ENCODE measurements around the gene EML5. TPM values are rescaled to one million over a fixed set of nuclear protein-coding genes. Genes with fewer than 3 reads are reported as not detected.
A peak's percentile ranks its signal among the peaks of the same experiment; 100 is the strongest.

The EML5 gene
- total RNA-seq, 6 experiments from 2014 or later, result 8.7 to 15.7 (median 14.7) TPM

DNA sequence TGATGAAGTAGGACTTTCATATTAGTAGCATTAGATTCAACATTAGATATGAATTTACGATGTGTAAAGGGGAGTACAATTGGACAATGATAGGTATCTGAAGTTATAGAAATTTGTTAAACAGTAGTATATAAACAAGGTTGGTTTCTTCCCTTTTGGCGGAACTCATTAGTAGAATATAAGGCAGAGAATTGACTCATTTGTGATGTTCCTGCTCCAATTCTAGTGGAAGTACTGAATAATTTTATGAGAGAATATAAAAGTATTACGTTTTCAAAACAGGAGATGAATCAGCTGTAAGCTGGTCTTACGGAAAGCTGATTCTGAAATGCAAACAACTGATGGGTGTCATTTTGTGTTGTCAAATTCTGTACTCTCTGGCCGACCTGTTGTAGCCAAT is 216.5 kb downstream of the EML5 start:
- peaks cover 46% of the 10 kb centered on the region for H3K36me3 Mint-ChIP-seq (ENCODE audit: low read depth)
- TF ChIP-seq, protein P1, sequence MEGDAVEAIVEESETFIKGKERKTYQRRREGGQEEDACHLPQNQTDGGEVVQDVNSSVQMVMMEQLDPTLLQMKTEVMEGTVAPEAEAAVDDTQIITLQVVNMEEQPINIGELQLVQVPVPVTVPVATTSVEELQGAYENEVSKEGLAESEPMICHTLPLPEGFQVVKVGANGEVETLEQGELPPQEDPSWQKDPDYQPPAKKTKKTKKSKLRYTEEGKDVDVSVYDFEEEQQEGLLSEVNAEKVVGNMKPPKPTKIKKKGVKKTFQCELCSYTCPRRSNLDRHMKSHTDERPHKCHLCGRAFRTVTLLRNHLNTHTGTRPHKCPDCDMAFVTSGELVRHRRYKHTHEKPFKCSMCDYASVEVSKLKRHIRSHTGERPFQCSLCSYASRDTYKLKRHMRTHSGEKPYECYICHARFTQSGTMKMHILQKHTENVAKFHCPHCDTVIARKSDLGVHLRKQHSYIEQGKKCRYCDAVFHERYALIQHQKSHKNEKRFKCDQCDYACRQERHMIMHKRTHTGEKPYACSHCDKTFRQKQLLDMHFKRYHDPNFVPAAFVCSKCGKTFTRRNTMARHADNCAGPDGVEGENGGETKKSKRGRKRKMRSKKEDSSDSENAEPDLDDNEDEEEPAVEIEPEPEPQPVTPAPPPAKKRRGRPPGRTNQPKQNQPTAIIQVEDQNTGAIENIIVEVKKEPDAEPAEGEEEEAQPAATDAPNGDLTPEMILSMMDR (IDR thresholded peaks at IDR 0.05), result no peak

DNA sequence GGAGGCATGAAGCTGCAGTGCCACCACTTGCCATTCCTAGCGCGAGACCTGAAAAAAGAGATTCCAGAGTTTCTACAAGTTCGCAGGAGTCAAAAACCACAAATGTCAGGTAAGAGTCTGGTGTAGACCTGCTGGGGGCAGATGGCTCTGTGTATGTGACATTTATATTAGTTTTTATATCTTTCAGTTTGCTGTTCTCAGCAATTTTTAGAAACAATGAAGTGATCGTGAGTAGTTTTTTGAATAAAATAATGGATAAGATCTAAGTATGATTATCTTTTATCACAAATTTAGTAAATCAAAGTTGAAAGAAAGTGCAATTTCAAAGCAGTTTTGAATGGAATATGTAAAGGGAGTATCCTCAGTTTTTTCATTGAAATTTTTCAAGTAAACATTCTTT is 220.6 kb downstream of the EML5 start:
- H3K4me3 Mint-ChIP-seq, result no peak overlapping the region
- H3K9me3 Mint-ChIP-seq, result no peaks in the 10 kb centered on the region
- peaks cover 39% of the 10 kb centered on the region for H3K36me3 Mint-ChIP-seq (ENCODE audit: low read depth)
- H3K27ac Mint-ChIP-seq, result no peak overlapping the region
- TF ChIP-seq, protein P1 (IDR thresholded peaks at IDR 0.05), result no peak
- H3K27me3 Mint-ChIP-seq (ENCODE audit: insufficient read depth), result no peaks in the 10 kb centered on the region
- no peak for DNase-seq
- H3K4me1 Mint-ChIP-seq (ENCODE audit: low read depth), result no peaks in the 10 kb centered on the region

More for the DNA sequence above, 216.5 kb downstream of the EML5 start:
- Mint-ChIP-seq H3K4me1 (ENCODE audit: low read depth) (no peaks in the 10 kb centered on the region), H3K9me3 (no peaks in the 10 kb centered on the region), H3K4me3 (no peak overlapping the region), H3K27me3 (ENCODE audit: insufficient read depth) (no peaks in the 10 kb centered on the region), H3K27ac (no peak overlapping the region)
- no peak for DNase-seq

DNA sequence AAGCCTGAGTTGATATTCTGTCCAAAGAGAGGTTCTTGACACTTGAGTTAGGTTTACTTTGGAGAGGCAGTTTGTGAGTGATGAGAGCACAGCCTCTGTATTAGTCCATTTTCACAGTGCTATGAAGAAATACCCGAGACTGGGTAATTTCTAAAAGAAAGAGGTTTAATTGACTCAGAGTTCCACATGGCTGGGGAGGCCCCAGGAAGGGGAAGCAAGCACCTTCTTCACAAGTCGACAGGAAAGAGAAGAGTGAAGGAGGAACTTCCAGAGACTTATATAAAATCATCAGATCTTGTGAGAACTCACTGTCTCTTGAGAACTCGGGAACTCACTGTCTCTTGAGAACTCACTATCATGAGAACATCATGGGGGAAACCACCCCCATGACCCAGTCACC is 224.6 kb downstream of the EML5 start:
- no peak for DNase-seq
- no peaks in the 10 kb centered on the region for H3K9me3 Mint-ChIP-seq
- peaks cover 11% of the 10 kb centered on the region for H3K4me1 Mint-ChIP-seq (ENCODE audit: low read depth)
- H3K4me3 Mint-ChIP-seq, result no peak overlapping the region
- H3K27ac Mint-ChIP-seq, result no peak overlapping the region
- peaks cover 40% of the 10 kb centered on the region for H3K36me3 Mint-ChIP-seq (ENCODE audit: low read depth)
- H3K27me3 Mint-ChIP-seq (ENCODE audit: insufficient read depth), result no peaks in the 10 kb centered on the region
- TF ChIP-seq, protein P1 (IDR thresholded peaks at IDR 0.05), result no peak

DNA sequence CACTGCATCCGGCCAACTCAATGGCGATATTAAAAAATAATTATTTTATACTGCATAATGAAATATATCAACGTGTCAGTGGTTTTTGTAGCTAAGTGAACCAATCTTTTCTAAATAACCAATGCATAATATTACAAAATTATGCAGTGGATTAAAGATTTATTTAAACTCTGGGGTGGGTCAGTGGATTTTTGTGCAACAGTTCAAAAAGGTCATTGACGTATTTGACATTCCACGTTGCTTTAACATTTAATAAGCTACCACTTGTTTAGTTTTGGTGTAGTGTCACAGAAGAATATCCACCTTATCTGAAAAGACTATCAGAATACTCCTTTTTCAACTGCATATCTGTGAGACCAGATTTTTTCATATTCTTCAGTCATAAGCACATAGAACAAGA is 227.3 kb downstream of the EML5 start:
- TF ChIP-seq, protein P1 (IDR thresholded peaks at IDR 0.05), result no peak
- peaks cover 25% of the 10 kb centered on the region for H3K36me3 Mint-ChIP-seq (ENCODE audit: low read depth)
- H3K4me1 Mint-ChIP-seq (ENCODE audit: low read depth), result peaks cover 23% of the 10 kb centered on the region
- no peaks in the 10 kb centered on the region for H3K9me3 Mint-ChIP-seq
- no peak overlapping the region for H3K4me3 Mint-ChIP-seq
- H3K27me3 Mint-ChIP-seq (ENCODE audit: insufficient read depth), result no peaks in the 10 kb centered on the region
- DNase-seq, result no peak
- no peak overlapping the region for H3K27ac Mint-ChIP-seq

DNA sequence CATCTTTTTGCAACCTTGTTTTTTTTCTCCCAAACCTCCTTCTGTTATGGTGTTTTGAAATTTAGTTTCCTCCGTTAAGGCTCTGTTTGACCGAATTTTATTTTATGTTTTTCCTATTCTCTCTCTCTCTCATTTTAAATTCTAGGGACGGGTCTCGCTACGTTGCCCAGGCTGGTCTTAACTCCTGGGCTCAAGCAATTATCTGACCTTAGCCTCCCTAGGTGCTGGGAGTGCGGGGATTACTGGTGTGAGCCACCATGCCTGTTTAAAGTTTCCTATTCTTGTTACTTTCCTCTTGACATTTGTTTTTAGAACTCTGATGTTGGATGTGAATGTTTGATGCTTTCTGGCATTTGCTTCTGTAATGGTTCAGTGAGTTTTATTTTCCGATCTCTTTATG is 228.9 kb downstream of the EML5 start:
- TF ChIP-seq, protein P1 (IDR thresholded peaks at IDR 0.05), result no peak
- no peaks in the 10 kb centered on the region for H3K9me3 Mint-ChIP-seq
- H3K27ac Mint-ChIP-seq, result peak overlapping the region; percentile 64
- H3K4me3 Mint-ChIP-seq, result peak overlapping the region; percentile 96
- H3K27me3 Mint-ChIP-seq (ENCODE audit: insufficient read depth), result no peaks in the 10 kb centered on the region
- H3K4me1 Mint-ChIP-seq (ENCODE audit: low read depth), result peaks cover 37% of the 10 kb centered on the region
- DNase-seq, result no peak
- peaks cover 16% of the 10 kb centered on the region for H3K36me3 Mint-ChIP-seq (ENCODE audit: low read depth)

Measured in HFFc6 (cell line).